ENCODE data around the gene NOTCH4.

DNA sequence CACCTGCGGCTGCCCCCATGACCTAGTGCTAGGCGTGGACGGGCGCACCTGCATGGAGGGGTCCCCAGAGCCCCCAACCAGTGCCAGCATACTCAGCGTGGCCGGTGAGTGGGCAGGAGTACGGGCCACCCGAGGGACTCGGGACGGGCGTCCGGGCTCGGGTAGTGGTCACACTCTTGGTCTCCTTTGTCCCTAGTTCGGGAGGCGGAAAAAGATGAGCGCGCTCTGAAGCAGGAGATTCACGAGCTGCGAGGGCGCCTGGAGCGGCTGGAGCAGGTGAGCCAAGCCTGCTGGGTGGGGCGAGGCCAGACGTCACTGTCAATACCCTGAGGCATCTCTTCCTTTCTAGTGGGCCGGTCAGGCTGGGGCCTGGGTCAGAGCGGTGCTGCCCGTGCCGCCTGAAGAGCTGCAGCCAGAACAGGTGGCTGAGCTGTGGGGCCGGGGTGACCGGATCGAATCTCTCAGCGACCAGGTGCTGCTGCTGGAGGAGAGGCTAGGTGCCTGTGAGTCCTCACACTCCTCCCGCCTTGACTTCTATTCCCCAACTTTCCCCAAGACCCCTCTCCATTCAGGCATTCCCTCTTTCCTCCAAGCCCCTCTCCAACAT lies 56.6 kb downstream of the NOTCH4 start:
- TF ChIP-seq, protein P1, sequence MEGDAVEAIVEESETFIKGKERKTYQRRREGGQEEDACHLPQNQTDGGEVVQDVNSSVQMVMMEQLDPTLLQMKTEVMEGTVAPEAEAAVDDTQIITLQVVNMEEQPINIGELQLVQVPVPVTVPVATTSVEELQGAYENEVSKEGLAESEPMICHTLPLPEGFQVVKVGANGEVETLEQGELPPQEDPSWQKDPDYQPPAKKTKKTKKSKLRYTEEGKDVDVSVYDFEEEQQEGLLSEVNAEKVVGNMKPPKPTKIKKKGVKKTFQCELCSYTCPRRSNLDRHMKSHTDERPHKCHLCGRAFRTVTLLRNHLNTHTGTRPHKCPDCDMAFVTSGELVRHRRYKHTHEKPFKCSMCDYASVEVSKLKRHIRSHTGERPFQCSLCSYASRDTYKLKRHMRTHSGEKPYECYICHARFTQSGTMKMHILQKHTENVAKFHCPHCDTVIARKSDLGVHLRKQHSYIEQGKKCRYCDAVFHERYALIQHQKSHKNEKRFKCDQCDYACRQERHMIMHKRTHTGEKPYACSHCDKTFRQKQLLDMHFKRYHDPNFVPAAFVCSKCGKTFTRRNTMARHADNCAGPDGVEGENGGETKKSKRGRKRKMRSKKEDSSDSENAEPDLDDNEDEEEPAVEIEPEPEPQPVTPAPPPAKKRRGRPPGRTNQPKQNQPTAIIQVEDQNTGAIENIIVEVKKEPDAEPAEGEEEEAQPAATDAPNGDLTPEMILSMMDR (IDR thresholded peaks at IDR 0.05; ENCODE audit: extremely low read depth in 1 of 2, insufficient read depth in 1 of 2, low read depth in 1 of 2, low read length in 2 of 2), result no peak
- TF ChIP-seq POLR2A (IDR thresholded peaks at IDR 0.05; ENCODE audit: low read depth, low read length), result no peak
- TF ChIP-seq GATA2 (IDR thresholded peaks at IDR 0.05; ENCODE audit: insufficient read depth, insufficient read length, low read depth, low read length), result no peak

Data from endothelial cell of umbilical vein (primary cell).